Measurements from ENCODE around the gene CASP10.

CASP10 gene

GRCh38 chr2:201185863-201186262 lies 2.9 kb downstream of the CASP10 start:
- no peak overlapping the region for H3K9ac ChIP-seq (ENCODE audit: low read depth, low read length)
- no peak overlapping the region for H3K4me3 ChIP-seq (ENCODE audit: low read depth in 1 of 2, low read length in 2 of 2)
- H3K4me2 ChIP-seq (ENCODE audit: insufficient read depth, low read length), result peak overlapping the region; percentile 79

GRCh38 chr2:201186982-201187381 lies 4.0 kb downstream of the CASP10 start:
- Histone ChIP-seq H3K9ac (ENCODE audit: low read depth, low read length) (no peak overlapping the region), H3K4me2 (ENCODE audit: insufficient read depth, low read length) (no peak overlapping the region)
- TF ChIP-seq CTCF (IDR thresholded peaks at IDR 0.05; ENCODE audit: borderline replicate concordance, extremely low read depth, low read length, poor library complexity, severe bottlenecking) (no peak), EZH2 (IDR thresholded peaks at IDR 0.05; ENCODE audit: borderline replicate concordance, low read depth, low read length, severe bottlenecking) (no peak)

More at GRCh38 chr2:201185863-201186262, 2.9 kb downstream of the CASP10 start:
- no peaks in the 10 kb centered on the region for H3K9me3 ChIP-seq (ENCODE audit: insufficient read depth, low read length, severe bottlenecking)
- no peak overlapping the region for H2AFZ ChIP-seq (ENCODE audit: low read depth, low read length)
- ATAC-seq (ENCODE audit: insufficient read depth, low read depth) (no peak), DNase-seq (no peak)
- H3K27me3 ChIP-seq (ENCODE audit: insufficient read depth, low read length, poor library complexity), result no peaks in the 10 kb centered on the region
- H3K27ac ChIP-seq (ENCODE audit: low read length), result no peak overlapping the region
- H3K79me2 ChIP-seq (ENCODE audit: insufficient read depth, low read length), result peaks cover 26% of the 10 kb centered on the region
- H4K20me1 ChIP-seq (ENCODE audit: insufficient read depth, low read length), result no peaks in the 10 kb centered on the region
- TF ChIP-seq EZH2 (IDR thresholded peaks at IDR 0.05; ENCODE audit: borderline replicate concordance, low read depth, low read length, severe bottlenecking) (no peak), CTCF (IDR thresholded peaks at IDR 0.05; ENCODE audit: borderline replicate concordance, extremely low read depth, low read length, poor library complexity, severe bottlenecking) (no peak)
- peaks cover 22% of the 10 kb centered on the region for H3K36me3 ChIP-seq (ENCODE audit: insufficient read depth, low read length)
- H3K4me1 ChIP-seq (ENCODE audit: insufficient read depth, low read length), result peaks cover 33% of the 10 kb centered on the region

GRCh38 chr2:201188449-201188848 lies 5.5 kb downstream of the CASP10 start:
- H3K4me2 ChIP-seq (ENCODE audit: insufficient read depth, low read length), result no peak overlapping the region
- peaks cover 28% of the 10 kb centered on the region for H3K36me3 ChIP-seq (ENCODE audit: insufficient read depth, low read length)
- no peaks in the 10 kb centered on the region for H3K27me3 ChIP-seq (ENCODE audit: insufficient read depth, low read length, poor library complexity)
- no peaks in the 10 kb centered on the region for H4K20me1 ChIP-seq (ENCODE audit: insufficient read depth, low read length)
- H3K4me1 ChIP-seq (ENCODE audit: insufficient read depth, low read length), result peaks cover 24% of the 10 kb centered on the region
- H3K27ac ChIP-seq (ENCODE audit: low read length), result no peak overlapping the region
- no peaks in the 10 kb centered on the region for H3K9me3 ChIP-seq (ENCODE audit: insufficient read depth, low read length, severe bottlenecking)
- H3K9ac ChIP-seq (ENCODE audit: low read depth, low read length), result no peak overlapping the region
- peaks cover 20% of the 10 kb centered on the region for H3K79me2 ChIP-seq (ENCODE audit: insufficient read depth, low read length)
- TF ChIP-seq EZH2 (IDR thresholded peaks at IDR 0.05; ENCODE audit: borderline replicate concordance, low read depth, low read length, severe bottlenecking) (no peak), CTCF (IDR thresholded peaks at IDR 0.05; ENCODE audit: borderline replicate concordance, extremely low read depth, low read length, poor library complexity, severe bottlenecking) (no peak)
- ATAC-seq (ENCODE audit: insufficient read depth, low read depth) (no peak), DNase-seq (no peak)
- no peak overlapping the region for H3K4me3 ChIP-seq (ENCODE audit: low read depth in 1 of 2, low read length in 2 of 2)
- no peak overlapping the region for H2AFZ ChIP-seq (ENCODE audit: low read depth, low read length)

More at GRCh38 chr2:201186982-201187381, 4.0 kb downstream of the CASP10 start:
- ATAC-seq (ENCODE audit: insufficient read depth, low read depth) (no peak), DNase-seq (no peak)
- no peak overlapping the region for H3K4me3 ChIP-seq (ENCODE audit: low read depth in 1 of 2, low read length in 2 of 2)
- H3K9me3 ChIP-seq (ENCODE audit: insufficient read depth, low read length, severe bottlenecking), result no peaks in the 10 kb centered on the region
- peaks cover 26% of the 10 kb centered on the region for H3K79me2 ChIP-seq (ENCODE audit: insufficient read depth, low read length)
- no peak overlapping the region for H2AFZ ChIP-seq (ENCODE audit: low read depth, low read length)
- peaks cover 33% of the 10 kb centered on the region for H3K4me1 ChIP-seq (ENCODE audit: insufficient read depth, low read length)
- no peaks in the 10 kb centered on the region for H3K27me3 ChIP-seq (ENCODE audit: insufficient read depth, low read length, poor library complexity)
- no peaks in the 10 kb centered on the region for H4K20me1 ChIP-seq (ENCODE audit: insufficient read depth, low read length)
- H3K27ac ChIP-seq (ENCODE audit: low read length), result no peak overlapping the region
- H3K36me3 ChIP-seq (ENCODE audit: insufficient read depth, low read length), result peaks cover 22% of the 10 kb centered on the region
